CD14-positive monocyte (primary cell): ENCODE measurements around the gene CISD3. TPM values are rescaled to one million over a fixed set of nuclear protein-coding genes. Genes with fewer than 3 reads are reported as not detected.

Experiments used
- DNase-seq, 3 donors: peaks; one replicate each; pipeline ENCODE4 v3.0.0-alpha.2; 2011 to 2022
- H2AFZ ChIP-seq: 2 replicates; pipeline ENCODE4 v1.6.0; 2012; ENCODE audit warnings: mild to moderate bottlenecking, low read depth, low read length, inconsistent platforms; ENCODE audit not compliant: insufficient read depth, poor library complexity, severe bottlenecking
- H3K27ac ChIP-seq, 2 donors: 1 replicate in 1 of 2; 2 replicates in 1 of 2; pipeline ENCODE4 v1.5.1; 2012 to 2013; ENCODE audit warnings: low read length in 2 of 2, control low read depth in 1 of 2, inconsistent platforms in 1 of 2, low read depth in 1 of 2, mild to moderate bottlenecking in 1 of 2
- H3K27me3 ChIP-seq, 2 donors: one replicate each; pipeline versions ENCODE4 v1.6.0 to v1.6.1; 2011 to 2013; ENCODE audit warnings: low read length in 2 of 2; ENCODE audit not compliant: control insufficient read depth in 2 of 2, insufficient read depth in 2 of 2
- H3K36me3 ChIP-seq, 2 donors: replicated peaks in 1 of 2; 1 replicate in 1 of 2; 2 replicates in 1 of 2; pipeline versions ENCODE4 v1.5.1 to v1.6.1; 2012 to 2013; ENCODE audit warnings: low read length in 2 of 2, control low read depth in 1 of 2, inconsistent platforms in 1 of 2, mild to moderate bottlenecking in 1 of 2; ENCODE audit not compliant: insufficient read depth in 2 of 2, control insufficient read depth in 1 of 2
- H3K4me1 ChIP-seq, 2 donors: 1 replicate in 1 of 2; 2 replicates in 1 of 2; pipeline versions ENCODE4 v1.5.1 to v1.6.1; 2012 to 2013; ENCODE audit warnings: low read length in 2 of 2, control low read depth in 1 of 2, inconsistent platforms in 1 of 2, mild to moderate bottlenecking in 1 of 2, moderate library complexity in 1 of 2; ENCODE audit not compliant: insufficient read depth in 2 of 2, control insufficient read depth in 1 of 2
- H3K4me2 ChIP-seq: replicated peaks from 2 replicates; pipeline ENCODE3; 2012; ENCODE audit warnings: low read length, moderate library complexity, mild to moderate bottlenecking; ENCODE audit not compliant: poor library complexity, severe bottlenecking; ENCODE audit errors: extremely low read depth
- H3K4me3 ChIP-seq, 3 experiments: fragments of 200-600 bp in 1 of 3; sonication (generic) in 1 of 3; replicated peaks in 1 of 3; 1 replicate in 2 of 3; 2 replicates in 1 of 3; pipeline ENCODE4 v1.5.1; 2011 to 2013; ENCODE audit warnings: low read length in 3 of 3, mild to moderate bottlenecking in 3 of 3, control low read depth in 2 of 3, low read depth in 2 of 3, inconsistent platforms in 1 of 3, moderate library complexity in 1 of 3
- H3K79me2 ChIP-seq: 2 replicates; pipeline ENCODE4 v1.6.0; 2012; ENCODE audit warnings: mild to moderate bottlenecking, control low read depth, inconsistent platforms, low read length, moderate library complexity; ENCODE audit not compliant: insufficient read depth
- H3K9ac ChIP-seq: 2 replicates; pipeline ENCODE4 v1.6.0; 2017; ENCODE audit warnings: low read length, mild to moderate bottlenecking; ENCODE audit not compliant: insufficient read depth, poor library complexity, severe bottlenecking
- H3K9me3 ChIP-seq, 2 donors: replicated peaks in 1 of 2; 1 replicate in 1 of 2; 2 replicates in 1 of 2; pipeline versions ENCODE4 v1.5.1 to v1.6.1; 2012 to 2013; ENCODE audit warnings: low read length in 2 of 2, control low read depth in 1 of 2; ENCODE audit not compliant: control insufficient read depth in 1 of 2, insufficient read depth in 1 of 2
- H4K20me1 ChIP-seq: 2 replicates; pipeline ENCODE4 v1.6.0; 2012; ENCODE audit warnings: mild to moderate bottlenecking, low read length, control low read depth, moderate library complexity; ENCODE audit not compliant: insufficient read depth
- H3K27ac Mint-ChIP-seq, 7 donors: one replicate each; pipeline ENCODE4 v1.8.0; 2020; ENCODE audit warnings: mild to moderate bottlenecking in 7 of 7, mixed read lengths in 7 of 7, moderate library complexity in 6 of 7, inconsistent platforms in 2 of 7
- H3K27me3 Mint-ChIP-seq, 3 donors: one replicate each; pipeline ENCODE4 v1.8.0; 2021 to 2022; ENCODE audit warnings: low read depth in 3 of 3, mild to moderate bottlenecking in 3 of 3, mixed read lengths in 3 of 3, moderate library complexity in 3 of 3, inconsistent platforms in 1 of 3
- H3K36me3 Mint-ChIP-seq, 2 donors: one replicate each; pipeline ENCODE4 v1.8.0; 2020; ENCODE audit warnings: mixed read lengths in 2 of 2, inconsistent platforms in 1 of 2, mild to moderate bottlenecking in 1 of 2
- H3K4me1 Mint-ChIP-seq: one replicate; pipeline ENCODE4 v1.8.0; 2020; ENCODE audit warnings: mild to moderate bottlenecking, mixed read lengths
- H3K4me3 Mint-ChIP-seq, 2 donors: one replicate each; pipeline ENCODE4 v1.8.0; 2020; ENCODE audit warnings: mild to moderate bottlenecking in 2 of 2, mixed read lengths in 2 of 2, moderate library complexity in 1 of 2
- H3K9me3 Mint-ChIP-seq, 7 donors: one replicate each; pipeline ENCODE4 v1.8.0; 2020 to 2022; ENCODE audit warnings: mixed read lengths in 7 of 7, mild to moderate bottlenecking in 6 of 7, moderate library complexity in 6 of 7, inconsistent platforms in 2 of 7
- CTCF ChIP-seq: fragments of 200-600 bp; IDR thresholded peaks from one replicate; pipeline ENCODE4 v1.8.0; 2022; ENCODE audit warnings: antibody characterized with exemption, mild to moderate bottlenecking
- WGBS: methylation state at CpG from one replicate; pipeline ENCODE4 v1.1.5; 2013; ENCODE audit warnings: missing lambda C conversion rate; ENCODE audit not compliant: insufficient coverage; 5-methylcytosine and 5-hydroxymethylcytosine counted together
- intact Hi-C, 2 donors: fragments of 100-400 bp; cut with micrococcal nuclease; formaldehyde crosslinking; loops; one replicate each; pipeline versions ENCODE4 v1.15.0 to v1.15.1; 2023
- polyA plus RNA-seq, 3 donors: library from polyadenylated mRNA; depleted of rRNA in 1 of 3; unstranded in 2 of 3; stranded (reverse) in 1 of 3; fragments of 300-500 nt in 2 of 3; fragments of >200 nt in 1 of 3; fragmentation: Illumina TruSeq in 2 of 3; gene quantifications; 1 replicate in 2 of 3; 2 replicates in 1 of 3; pipeline ENCODE4 v1.2.3, GENCODE V29; 2012 to 2021

The CISD3 gene
- polyA plus RNA-seq, 3 donors: 7.1 to 61.2 (median 53.4) TPM

- intact Hi-C loops: loop anchor here in 1 of 2 donors (10.0 kb wide), 1 partner anchor 159 kb away; no protein-coding TSS in a partner anchor
- no peaks in the 10 kb centered on the region for H3K9me3 ChIP-seq
- Mint-ChIP-seq H3K27me3 (peaks cover 8 to 19% (median 16%) of the 10 kb centered on the region in 3 donors), H3K9me3 (peaks cover 0 to 5% (median 0%) of the 10 kb centered on the region in 7 donors), H3K27ac (peak overlapping the region; percentile 15 to 85 (median 59)), H3K4me3 (peak overlapping the region; percentile 85 to 94), H3K4me1 (peaks cover 57% of the 10 kb centered on the region), H3K36me3 (peaks cover 24 to 33% of the 10 kb centered on the region in 2 donors)
- no peak for TF ChIP-seq CTCF
- H3K4me2 ChIP-seq: peak overlapping the region; percentile 80
- peaks cover 0 to 6% of the 10 kb centered on the region in 2 donors for H3K27me3 ChIP-seq
- no peak for DNase-seq
- WGBS: under 1% methylated on average over 9 of the region's 38 CpGs
- peaks cover 17% of the 10 kb centered on the region for H4K20me1 ChIP-seq
- peak overlapping the region; percentile 45 to 93 (median 56) for H3K4me3 ChIP-seq
- peak overlapping the region; percentile 51 for H2AFZ ChIP-seq
- peaks cover 3 to 23% of the 10 kb centered on the region in 2 donors for H3K36me3 ChIP-seq
- no peak overlapping the region for H3K27ac ChIP-seq
- H3K79me2 ChIP-seq: peaks cover 8% of the 10 kb centered on the region
- peaks cover 48% of the 10 kb centered on the region in 2 donors for H3K4me1 ChIP-seq
- peak overlapping the region; percentile 93 for H3K9ac ChIP-seq
Observed at GRCh38 chr17:38705803-38706504, 24.2 kb upstream of the CISD3 start.

- Mint-ChIP-seq H3K36me3 (peaks cover 29 to 39% of the 10 kb centered on the region in 2 donors), H3K4me1 (peaks cover 57% of the 10 kb centered on the region), H3K27me3 (peaks cover 13 to 19% (median 16%) of the 10 kb centered on the region in 3 donors), H3K4me3 (peak overlapping the region; percentile 85 to 94), H3K9me3 (peaks cover 0 to 5% (median 0%) of the 10 kb centered on the region in 7 donors), H3K27ac (peak overlapping the region in 6 of 7 donors; percentile 19 to 85 (median 60))
- Histone ChIP-seq H4K20me1 (peaks cover 19% of the 10 kb centered on the region), H3K27me3 (peaks cover 0 to 6% of the 10 kb centered on the region in 2 donors), H3K9me3 (no peaks in the 10 kb centered on the region), H2AFZ (peak overlapping the region; percentile 51), H3K4me3 (peak overlapping the region; percentile 45 to 93 (median 56)), H3K9ac (peak overlapping the region; percentile 93), H3K27ac (no peak overlapping the region), H3K79me2 (peaks cover 8% of the 10 kb centered on the region), H3K4me1 (peaks cover 41 to 44% of the 10 kb centered on the region in 2 donors), H3K4me2 (peak overlapping the region; percentile 80), H3K36me3 (peaks cover 5 to 25% of the 10 kb centered on the region in 2 donors)
- TF ChIP-seq CTCF: no peak
- whole genome bisulfite sequencing: 40% methylated on average over 13 of the region's 20 CpGs
- intact Hi-C loops: loop anchor here in 1 of 2 donors (10.0 kb wide), 1 partner anchor 158 kb away; no protein-coding TSS in a partner anchor
- no peak for DNase-seq
Observed at GRCh38 chr17:38706505-38707216, 23.5 kb upstream of the CISD3 start.
